GM23338 (cell line): ENCODE results near the gene TNFAIP1. TPM values are rescaled to one million over a fixed set of nuclear protein-coding genes. Genes with fewer than 3 reads are reported as not detected.
"Not testable (repeated sequence)": the region's sequence is repeated elsewhere in the genome, so short reads cannot be mapped to it uniquely, and the experiment has no call there.

Experiments used
- ATAC-seq: fragments of 200-7000 bp; cut with Tn5 transposase; 3 replicates; pipeline ENCODE4 v1.9.1; 2020
- DNase-seq: peaks from one replicate; pipeline ENCODE4 v3.0.0-alpha.2; 2015; ENCODE audit warnings: low spot score
- H2AFZ ChIP-seq: fragments of 200-600 bp; sonication (generic); 2 replicates; pipeline ENCODE4 v1.8.0; 2016; ENCODE audit warnings: antibody characterized with exemption, mild to moderate bottlenecking, moderate library complexity
- H3F3A ChIP-seq: fragments of 200-600 bp; sonication (generic); replicated peaks from 2 replicates; pipeline ENCODE4 v1.8.0; 2017; ENCODE audit warnings: antibody characterized with exemption, mixed run types, low read depth
- H3K27ac ChIP-seq: fragments of 200-600 bp; sonication (generic); 2 replicates; pipeline ENCODE4 v1.6.1; 2016; ENCODE audit warnings: low read depth
- H3K27me3 ChIP-seq: fragments of 200-600 bp; sonication (generic); 2 replicates; pipeline ENCODE4 v1.8.0; 2016; ENCODE audit warnings: mild to moderate bottlenecking, mixed run types, moderate library complexity; ENCODE audit not compliant: insufficient read depth
- H3K36me3 ChIP-seq: fragments of 200-600 bp; sonication (generic); 2 replicates; pipeline ENCODE4 v1.8.0; 2016; ENCODE audit warnings: mild to moderate bottlenecking; ENCODE audit not compliant: insufficient read depth
- H3K4me1 ChIP-seq: fragments of 200-600 bp; sonication (generic); 2 replicates; pipeline ENCODE4 v1.8.0; 2016; ENCODE audit warnings: mild to moderate bottlenecking, moderate library complexity; ENCODE audit not compliant: insufficient read depth
- H3K4me2 ChIP-seq: fragments of 200-600 bp; sonication (generic); 2 replicates; pipeline ENCODE4 v1.7.1; 2017; ENCODE audit warnings: mixed run types
- H3K4me3 ChIP-seq: fragments of 200-600 bp; sonication (generic); 2 replicates; pipeline ENCODE4 v1.6.1; 2016; ENCODE audit warnings: mixed run types
- H3K79me2 ChIP-seq: fragments of 200-600 bp; sonication (generic); replicated peaks from 2 replicates; pipeline ENCODE4 v1.8.0; 2017; ENCODE audit warnings: mild to moderate bottlenecking; ENCODE audit not compliant: insufficient read depth
- H3K9me2 ChIP-seq: fragments of 200-600 bp; sonication (generic); 2 replicates; pipeline ENCODE4 v1.8.0; 2017; ENCODE audit not compliant: insufficient read depth
- H4K20me1 ChIP-seq: fragments of 200-600 bp; sonication (generic); replicated peaks from 2 replicates; pipeline ENCODE4 v1.8.0; 2017; ENCODE audit warnings: mild to moderate bottlenecking; ENCODE audit not compliant: insufficient read depth
- H3K27ac Mint-ChIP-seq: 2 replicates; pipeline ENCODE4 v1.8.0; 2020; ENCODE audit warnings: inconsistent platforms, mild to moderate bottlenecking, moderate library complexity, mixed read lengths
- H3K27me3 Mint-ChIP-seq: 3 replicates; pipeline ENCODE4 v1.8.0; 2022; ENCODE audit warnings: low read depth, mild to moderate bottlenecking, moderate library complexity, mixed read lengths, inconsistent platforms; ENCODE audit not compliant: insufficient read depth, poor library complexity
- H3K36me3 Mint-ChIP-seq: 3 replicates; pipeline ENCODE4 v1.8.0; 2021; ENCODE audit warnings: low read depth, mild to moderate bottlenecking, inconsistent platforms, moderate library complexity, mixed read lengths
- H3K4me1 Mint-ChIP-seq: 3 replicates; pipeline ENCODE4 v1.8.0; 2020; ENCODE audit warnings: mild to moderate bottlenecking, inconsistent platforms, mixed read lengths
- H3K4me3 Mint-ChIP-seq: 3 replicates; pipeline ENCODE4 v1.8.0; 2021; ENCODE audit warnings: moderate library complexity, mild to moderate bottlenecking, inconsistent platforms, mixed read lengths
- H3K9me3 Mint-ChIP-seq: 3 replicates; pipeline ENCODE4 v1.8.0; 2020; ENCODE audit warnings: moderate library complexity, mild to moderate bottlenecking, inconsistent platforms, mixed read lengths
- CTCF ChIP-seq, 2 experiments: fragments of 200-600 bp in 1 of 2; sonication (generic) in 1 of 2; conservative IDR thresholded peaks; 2 replicates each; pipeline versions ENCODE4 v1.5.1 to v1.6.1; 2016 to 2017; ENCODE audit warnings: antibody characterized with exemption in 2 of 2, low read depth in 2 of 2, mild to moderate bottlenecking in 2 of 2, moderate library complexity in 1 of 2
- EZH2 ChIP-seq: fragments of 200-600 bp; sonication (generic); IDR thresholded peaks from one replicate; pipeline ENCODE4 v1.8.0; 2017; ENCODE audit warnings: antibody characterized with exemption, mild to moderate bottlenecking, low read depth; ENCODE audit not compliant: unreplicated experiment
- STAT1 ChIP-seq: IDR thresholded peaks from one replicate; pipeline ENCODE4 v1.6.1; 2016; ENCODE audit warnings: antibody characterized with exemption; ENCODE audit not compliant: unreplicated experiment
- ZNF462 ChIP-seq: fragments of 250-450 bp; sonication (Bioruptor Pico); IDR thresholded peaks from 2 replicates; pipeline ENCODE4 v1.5.0; 2020; ENCODE audit warnings: mild to moderate bottlenecking, moderate library complexity
- polyA plus RNA-seq: library from polyadenylated mRNA; unstranded; fragments of >200 nt; fragmentation: Nextera tagmentation; extraction: Ambion mirVana; gene quantifications from 2 replicates; pipeline ENCODE4 v1.2.1, GENCODE V29; 2016
- total RNA-seq: library from RNA; depleted of rRNA; stranded (reverse); fragments of >200 nt; shearing (Covaris generic); gene quantifications from 2 replicates; pipeline ENCODE4 v1.2.3, GENCODE V29; 2014

TNFAIP1 gene
- total and polyA plus RNA-seq, 2 experiments from 2014 or later = 6.3 to 13.1 TPM

GRCh38 chr17:28292878-28293277 lies 42.7 kb upstream of the TNFAIP1 start:
- H3K4me3 ChIP-seq, H4K20me1 ChIP-seq, H3F3A ChIP-seq, H3K27me3 Mint-ChIP-seq, H3K4me2 ChIP-seq, H3K9me3 Mint-ChIP-seq, H3K36me3 Mint-ChIP-seq, H3K36me3 ChIP-seq, H3K79me2 ChIP-seq, H2AFZ ChIP-seq, H3K4me1 Mint-ChIP-seq, H3K27ac Mint-ChIP-seq, H3K27me3 ChIP-seq, H3K27ac ChIP-seq, H3K9me2 ChIP-seq, ATAC-seq, DNase-seq, H3K4me3 Mint-ChIP-seq, H3K4me1 ChIP-seq: not testable (repeated sequence)
- TF ChIP-seq CTCF (conservative IDR thresholded peaks at IDR 0.05; ENCODE audit: low read depth in 2 of 2) = peak; percentile 16 to 49; a peak in 3 of 4 replicates

- Mint-ChIP-seq H3K27me3 (peaks cover 4% of the 10 kb centered on the region), H3K4me1 (no peaks in the 10 kb centered on the region), H3K36me3 (no peaks in the 10 kb centered on the region), H3K9me3 (no peaks in the 10 kb centered on the region), H3K4me3 (no peak overlapping the region), H3K27ac (no peak overlapping the region)
- Histone ChIP-seq H3K36me3 (no peaks in the 10 kb centered on the region), H3K27ac (no peak overlapping the region), H4K20me1 (no peaks in the 10 kb centered on the region), H3K4me2 (no peak overlapping the region), H3K9me2 (no peaks in the 10 kb centered on the region), H2AFZ (no peak overlapping the region), H3K4me1 (no peaks in the 10 kb centered on the region), H3K4me3 (no peak overlapping the region), H3K79me2 (no peaks in the 10 kb centered on the region), H3F3A (no peaks in the 10 kb centered on the region), H3K27me3 (no peaks in the 10 kb centered on the region)
- TF ChIP-seq ZNF462 (CRISPR knock-in tag) (no peak), CTCF (conservative IDR thresholded peaks at IDR 0.05; ENCODE audit: low read depth in 2 of 2) (no peak), STAT1 (no peak), EZH2 (no peak)
- DNase-seq = no peak
- no peak for ATAC-seq
These were observed 41.6 kb upstream of the TNFAIP1 start for GRCh38 chr17:28293994-28294393.
